Pancreas (tissue), 10 donors: Measurements from ENCODE around the gene GALNT7. TPM values are rescaled to one million over a fixed set of nuclear protein-coding genes. Genes with fewer than 3 reads are reported as not detected.

ENCODE experiments used
- ATAC-seq, 4 donors: fragments of 200-7000 bp; cut with Tn5 transposase; one replicate each; pipeline versions ENCODE4 v1.8.0 to v1.9.1; 2020; ENCODE audit warnings: mild to moderate bottlenecking in 4 of 4, moderate library complexity in 4 of 4
- DNase-seq, 6 donors: peaks; one replicate each; pipeline ENCODE4 v3.0.0-alpha.2; 2020
- FAIRE-seq: peaks from 2 replicates; lab custom pipeline; 2012; peaks lifted over from hg19 to GRCh38; lab: Jason Lieb, UNC
- H3K27ac ChIP-seq, 4 donors: fragments of 200-600 bp; sonication (generic); 1 replicate in 3 of 4; 2 replicates in 1 of 4; pipeline versions ENCODE4 v1.5.0 to v1.8.0; 2020
- H3K27me3 ChIP-seq, 4 donors: fragments of 200-600 bp; one replicate each; pipeline ENCODE4 v1.8.0; 2021
- H3K36me3 ChIP-seq, 3 donors: fragments of 200-600 bp; sonication (generic) in 1 of 3; one replicate each; pipeline versions ENCODE4 v1.5.0 to v1.8.0; 2020 to 2021
- H3K4me1 ChIP-seq, 3 donors: fragments of 200-600 bp; one replicate each; pipeline ENCODE4 v1.8.0; 2021
- H3K4me3 ChIP-seq, 4 donors: fragments of 200-600 bp; sonication (generic) in 2 of 4; one replicate each; pipeline versions ENCODE4 v1.5.0 to v1.8.0; 2020 to 2021
- H3K9me3 ChIP-seq, 4 donors: fragments of 200-600 bp; one replicate each; pipeline ENCODE4 v1.8.0; 2021
- WGBS, 2 donors: extraction: QIAGEN DNeasy Blood & Tissue Kit; methylation state at CpG; one replicate each; pipeline ENCODE4 v1.1.7; 2013; 5-methylcytosine and 5-hydroxymethylcytosine counted together
- intact Hi-C, 3 donors: fragments of 100-400 bp; cut with DNase I; formaldehyde crosslinking; loops; one replicate each; pipeline versions ENCODE4 v1.11.1 to v1.14.2; 2022
- polyA plus RNA-seq, 2 donors: library from polyadenylated mRNA; stranded (reverse); fragments of 200-250 nt; gene quantifications; one replicate each; pipeline ENCODE4 v1.2.3, GENCODE V29; 2013
- total RNA-seq, 6 donors: library from RNA; stranded (reverse); fragmentation: NEBNext Ultra II Directional in 4 of 6; extraction: Animal tissue kit (Norgen Biotek cat#: 25700) in 4 of 6; gene quantifications; one replicate each; pipeline versions ENCODE4 v1.2.1 to v1.2.4, GENCODE V29; 2021 to 2023
- TF ChIP-seq, protein P1 (sequence below), 4 donors: fragments of 200-600 bp; sonication (generic) in 3 of 4; IDR thresholded peaks; one replicate each; pipeline versions ENCODE4 v1.5.0 to v1.8.0; 2021; ENCODE audit warnings: antibody characterized with exemption in 4 of 4
- donor health status: healthy with polysubstance abuse.
- donor health status: DM: no; HTN: no; CAD: no; lungs with moderate emphysema.
- donor health status: DM: no; HTN: no; CAD: no.
- donor health status: control.
- donor health status: control.
- donor health status: Bipolar disorder and iron deficiency.
- donor health status: DM: yes; HTN: yes; CAD: no.
- donor health status: DM: no; HTN: no; CAD: no.
- donor health status: DM: no; HTN: no; CAD: no.
- donor health status: DM: yes; HTN: yes; CAD: no.

GALNT7 gene
- total and polyA plus RNA-seq, 8 donors = 5.7 to 31.2 (median 23.0) TPM

DNA sequence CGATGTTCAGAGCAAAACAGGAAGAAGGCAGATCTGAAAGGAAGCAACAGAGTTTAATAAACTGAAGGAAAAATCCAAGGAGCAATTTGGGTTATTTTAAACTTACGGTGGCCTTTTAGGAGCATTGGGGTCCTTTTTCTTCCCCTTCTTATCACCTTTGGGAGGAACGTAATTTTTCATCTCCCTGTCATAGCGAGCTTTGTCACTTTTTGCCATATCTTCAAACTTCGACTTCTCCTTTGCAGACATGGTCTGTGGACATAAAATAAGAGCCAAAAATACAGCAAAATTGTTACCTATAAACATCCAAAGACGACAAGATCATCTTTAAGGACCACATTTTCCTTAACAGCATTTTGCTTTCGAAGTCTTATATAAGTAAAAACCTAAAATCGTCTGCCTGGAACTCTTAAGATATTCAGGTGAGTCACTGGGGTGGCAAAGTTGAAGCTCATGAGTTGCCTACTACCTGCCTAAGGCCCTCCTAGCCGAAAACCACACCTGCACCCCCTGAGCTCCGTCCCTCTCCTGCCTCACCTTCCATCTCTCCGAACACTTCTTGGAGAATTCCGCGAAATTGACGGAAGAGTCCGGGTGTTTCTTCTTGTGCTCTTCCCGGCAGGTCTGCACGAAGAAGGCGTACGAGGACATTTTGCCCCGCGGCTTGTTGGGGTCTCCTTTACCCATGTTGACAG is 164.5 kb downstream of the GALNT7 start:
- intact Hi-C loops = no loop called here

DNA sequence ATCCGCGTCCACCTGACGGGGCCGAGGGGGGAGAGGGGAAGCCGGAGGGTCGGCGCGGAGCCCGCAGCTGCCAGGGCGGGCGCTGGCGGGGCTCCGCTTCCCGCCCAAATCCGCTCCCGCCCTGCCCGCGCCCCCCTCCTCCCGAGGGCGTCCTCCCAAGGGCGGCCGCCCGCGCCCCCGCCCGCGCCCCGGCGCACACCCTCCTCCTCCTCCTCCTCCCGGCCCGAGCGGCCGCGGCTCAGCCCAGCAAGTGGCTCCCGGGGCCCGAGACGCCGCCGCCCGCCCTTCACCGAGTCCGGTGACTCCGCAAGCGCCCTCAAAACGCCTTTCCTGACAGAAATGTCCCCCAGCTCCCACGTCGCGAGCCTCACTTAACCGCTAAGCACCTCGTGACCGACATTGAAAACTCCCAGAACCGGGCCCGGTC is 165.1 kb downstream of the GALNT7 start:
- FAIRE-seq = no peak

More for the DNA sequence above, 164.5 kb downstream of the GALNT7 start:
- WGBS, 2 donors = 7 to 11% methylated on average over 21 of the region's 21 CpGs
- no peak for ATAC-seq
- H3K36me3 ChIP-seq = no peaks in the 10 kb centered on the region
- no peaks in the 10 kb centered on the region for H3K27me3 ChIP-seq
- FAIRE-seq = no peak
- peaks cover 0 to 18% (median 0%) of the 10 kb centered on the region in 3 donors for H3K4me1 ChIP-seq
- no peaks in the 10 kb centered on the region for H3K9me3 ChIP-seq
- TF ChIP-seq, protein P1, sequence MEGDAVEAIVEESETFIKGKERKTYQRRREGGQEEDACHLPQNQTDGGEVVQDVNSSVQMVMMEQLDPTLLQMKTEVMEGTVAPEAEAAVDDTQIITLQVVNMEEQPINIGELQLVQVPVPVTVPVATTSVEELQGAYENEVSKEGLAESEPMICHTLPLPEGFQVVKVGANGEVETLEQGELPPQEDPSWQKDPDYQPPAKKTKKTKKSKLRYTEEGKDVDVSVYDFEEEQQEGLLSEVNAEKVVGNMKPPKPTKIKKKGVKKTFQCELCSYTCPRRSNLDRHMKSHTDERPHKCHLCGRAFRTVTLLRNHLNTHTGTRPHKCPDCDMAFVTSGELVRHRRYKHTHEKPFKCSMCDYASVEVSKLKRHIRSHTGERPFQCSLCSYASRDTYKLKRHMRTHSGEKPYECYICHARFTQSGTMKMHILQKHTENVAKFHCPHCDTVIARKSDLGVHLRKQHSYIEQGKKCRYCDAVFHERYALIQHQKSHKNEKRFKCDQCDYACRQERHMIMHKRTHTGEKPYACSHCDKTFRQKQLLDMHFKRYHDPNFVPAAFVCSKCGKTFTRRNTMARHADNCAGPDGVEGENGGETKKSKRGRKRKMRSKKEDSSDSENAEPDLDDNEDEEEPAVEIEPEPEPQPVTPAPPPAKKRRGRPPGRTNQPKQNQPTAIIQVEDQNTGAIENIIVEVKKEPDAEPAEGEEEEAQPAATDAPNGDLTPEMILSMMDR (IDR thresholded peaks at IDR 0.05) = no peak
- H3K27ac ChIP-seq = peak overlapping the region in 3 of 4 donors; percentile 98 to 100 (median 98)
- peak overlapping the region; percentile 70 to 96 (median 78) for H3K4me3 ChIP-seq
- no peak for DNase-seq

DNA sequence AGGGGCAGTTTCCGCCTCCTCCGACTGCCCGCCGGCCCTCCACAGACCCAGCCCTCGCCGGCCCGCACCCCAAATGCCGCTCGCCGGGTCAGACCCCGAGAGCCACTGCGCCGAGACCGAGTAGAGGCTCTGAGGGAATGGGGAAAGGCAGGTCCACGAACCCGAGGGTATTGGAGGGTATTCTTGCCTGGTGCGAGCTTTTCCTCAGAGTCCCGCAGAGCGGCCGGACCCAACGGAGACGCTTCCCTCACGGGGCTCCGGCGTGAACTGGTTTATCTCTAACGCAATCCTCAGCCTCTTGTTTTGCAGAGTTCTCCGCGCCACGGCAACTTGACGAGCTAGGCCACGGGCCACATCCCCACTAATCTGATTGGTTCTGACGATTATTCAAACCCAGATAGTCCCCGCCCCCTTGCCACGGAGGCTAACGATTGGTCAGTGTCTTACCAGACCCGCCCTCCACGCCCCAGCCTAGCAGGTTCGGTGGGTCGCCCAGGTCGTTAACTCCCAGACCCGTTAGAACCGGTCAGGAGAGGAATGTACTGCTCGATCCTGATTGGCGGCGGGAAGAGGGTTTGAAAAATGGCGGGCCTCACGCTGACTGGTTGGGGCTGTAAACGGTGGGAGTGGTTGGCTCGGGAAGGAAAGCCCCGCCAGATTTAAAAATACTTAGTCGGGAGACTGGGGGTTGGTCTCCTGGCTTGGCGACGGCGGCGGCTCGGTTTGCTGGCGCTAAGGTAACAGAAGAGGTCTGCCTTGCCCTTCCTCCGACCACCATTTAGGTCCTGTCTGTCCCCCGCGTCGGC is 165.7 kb downstream of the GALNT7 start, which contains the start of gene HMGB2:
Gene HMGB2 (minus strand): TSS at position 274 of the 806 bp plus-strand sequence. CDS start 709 bp downstream, outside the sequence.
- Histone ChIP-seq H3K9me3 (no peaks in the 10 kb centered on the region), H3K27me3 (no peaks in the 10 kb centered on the region), H3K27ac (peak within 1 kb of the TSS; percentile 75 to 100 (median 98)), H3K36me3 (no peaks in the 10 kb centered on the region), H3K4me3 (peak within 1 kb of the TSS; percentile 72 to 96 (median 88)), H3K4me1 (peaks cover 0 to 18% (median 0%) of the 10 kb centered on the region in 3 donors)
- DNase-seq (peak; percentile 98 to 100 (median 100)), ATAC-seq (peak; percentile 89 to 96 (median 93)), FAIRE-seq (peak; percentile 97)
- intact Hi-C loops = no loop called here
- WGBS, 2 donors = 0 to 1% methylated on average over 60 to 61 of the region's 61 CpGs
- TF ChIP-seq, protein P1 (IDR thresholded peaks at IDR 0.05) = no peak

More for the DNA sequence above, 165.1 kb downstream of the GALNT7 start:
- DNase-seq = peak; percentile 54 to 85 (median 68)
- peak overlapping the region; percentile 70 to 96 (median 78) for H3K4me3 ChIP-seq
- H3K27ac ChIP-seq = peak overlapping the region; percentile 75 to 100 (median 98)
- no peaks in the 10 kb centered on the region for H3K9me3 ChIP-seq
- peaks cover 0 to 18% (median 0%) of the 10 kb centered on the region in 3 donors for H3K4me1 ChIP-seq
- H3K36me3 ChIP-seq = no peaks in the 10 kb centered on the region
- TF ChIP-seq, protein P1 (IDR thresholded peaks at IDR 0.05) = no peak
- 1% methylated on average over 32 to 51 of the region's 53 CpGs for WGBS, 2 donors
- no peaks in the 10 kb centered on the region for H3K27me3 ChIP-seq
- intact Hi-C loops = no loop called here
- ATAC-seq = peak; percentile 58 to 68 (median 62)

DNA sequence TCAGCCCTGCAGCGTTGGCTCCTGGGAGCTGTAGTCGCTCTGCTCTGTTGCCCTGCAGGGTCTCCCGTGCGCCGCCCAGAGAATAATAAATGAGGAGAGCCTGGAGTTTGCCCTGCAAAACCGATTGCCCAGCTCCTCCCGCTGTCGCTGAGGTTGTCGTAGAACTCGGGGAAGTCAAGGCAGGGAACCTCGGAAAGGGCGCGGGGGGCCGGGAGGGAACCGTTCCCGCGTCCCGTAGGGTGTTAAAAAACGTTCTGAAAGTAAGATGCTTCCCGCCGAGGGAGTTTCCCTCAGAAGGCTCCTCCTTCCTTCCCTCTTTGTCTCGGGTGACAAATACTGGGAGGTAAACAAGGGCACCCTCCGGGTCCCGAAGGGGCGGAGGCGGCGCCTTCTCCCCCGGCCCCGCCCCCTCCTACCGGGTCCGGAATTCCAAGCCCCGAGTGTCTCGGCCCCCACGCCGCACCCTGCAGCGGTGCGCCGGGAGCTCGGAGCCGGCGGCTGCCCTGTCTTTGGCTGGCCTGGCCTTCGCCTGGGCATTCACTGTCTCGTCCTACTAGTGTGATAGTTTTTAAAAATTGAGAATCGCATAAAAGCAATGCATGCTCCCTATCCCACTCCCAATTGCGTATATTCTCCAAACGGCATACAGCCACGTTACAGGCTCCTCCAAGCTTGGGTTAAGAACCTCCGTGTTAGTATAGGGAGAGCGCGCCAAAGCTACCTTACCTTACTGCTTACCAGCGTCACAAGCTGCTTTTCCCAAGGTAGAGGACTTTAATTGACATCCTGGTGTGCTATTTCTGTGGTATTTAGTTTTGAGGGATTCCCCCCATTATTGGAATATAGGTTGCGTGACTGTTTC is 166.5 kb downstream of the GALNT7 start:
- no peaks in the 10 kb centered on the region for H3K27me3 ChIP-seq
- intact Hi-C loops = no loop called here
- ATAC-seq (peak; percentile 40 to 63 (median 58)), FAIRE-seq (no peak), DNase-seq (peak; percentile 51 to 77 (median 64))
- no peaks in the 10 kb centered on the region for H3K9me3 ChIP-seq
- peak overlapping the region; percentile 3 to 84 (median 59) for H3K27ac ChIP-seq
- 1% methylated on average over 52 of the region's 52 CpGs for WGBS, 2 donors
- H3K4me1 ChIP-seq = peaks cover 0 to 18% (median 0%) of the 10 kb centered on the region in 3 donors
- TF ChIP-seq, protein P1 (IDR thresholded peaks at IDR 0.05) = no peak
- peak overlapping the region; percentile 58 to 96 (median 88) for H3K4me3 ChIP-seq
- H3K36me3 ChIP-seq = no peaks in the 10 kb centered on the region
